A549 (cell line): ENCODE measurements around the gene TCERG1L. TPM values are rescaled to one million over a fixed set of nuclear protein-coding genes. Genes with fewer than 3 reads are reported as not detected.

ENCODE experiments used
- ATAC-seq, 2 experiments: fragments of 200-7000 bp in 1 of 2; fragments of >200 bp in 1 of 2; cut with Nextera tagmentation in 1 of 2; cut with Tn5 transposase in 1 of 2; 3 replicates each; pipeline versions ENCODE4 v1.8.0 to v1.9.1; 2018 to 2020; ENCODE audit warnings: mild to moderate bottlenecking in 1 of 2, moderate library complexity in 1 of 2
- CTCF ChIA-PET: fragments of 300-600 bp; sonication (Branson Sonifier 250); formaldehyde crosslinking; extraction: SDS; loops from one replicate; lab custom pipeline; 2021; ENCODE audit warnings: antibody characterized with exemption, inconsistent platforms; lab: Yijun Ruan, JAX
- POLR2A ChIA-PET: fragments of 350-600 bp; formaldehyde crosslinking; extraction: SDS; loops from one replicate; lab custom pipeline; 2021; ENCODE audit warnings: antibody characterized with exemption, inconsistent platforms; lab: Yijun Ruan, JAX
- DNase-seq, 2 experiments: peaks; one replicate each; pipeline versions ENCODE4 v3.0.0 to v3.0.0-alpha.2; 2011 to 2016; ENCODE audit warnings: low read depth in 1 of 2, low spot score in 1 of 2
- FAIRE-seq: peaks from 2 replicates; lab custom pipeline; 2011; peaks lifted over from hg19 to GRCh38; lab: Jason Lieb, UNC
- H3K27ac ChIP-seq, 2 experiments: fragments of >200 bp; sonication (Bioruptor Twin); formaldehyde crosslinking; 3 replicates each; pipeline ENCODE4 v1.5.1; 2016 to 2017
- H3K4me1 ChIP-seq: fragments of >200 bp; sonication (Bioruptor Twin); formaldehyde crosslinking; 3 replicates; pipeline ENCODE4 v1.6.1; 2016
- H3K4me2 ChIP-seq: fragments of >200 bp; sonication (Bioruptor Twin); formaldehyde crosslinking; 3 replicates; pipeline ENCODE4 v1.6.1; 2016
- H3K4me3 ChIP-seq: fragments of >200 bp; sonication (Bioruptor Twin); formaldehyde crosslinking; 3 replicates; pipeline ENCODE4 v1.5.1; 2016
- H3K9me3 ChIP-seq: fragments of >200 bp; sonication (Bioruptor Twin); formaldehyde crosslinking; 3 replicates; pipeline ENCODE4 v1.6.1; 2016
- ATOH8 ChIP-seq: fragments of 250-450 bp; sonication (Bioruptor Pico); IDR thresholded peaks from 2 replicates; pipeline ENCODE4 v1.5.0; 2020; ENCODE audit warnings: low read depth, mild to moderate bottlenecking, moderate library complexity
- CBX8 ChIP-seq: fragments of 200-600 bp; sonication (generic); IDR thresholded peaks from 2 replicates; pipeline ENCODE4 v1.6.1; 2016
- CHD4 ChIP-seq: fragments of 200-600 bp; sonication (generic); IDR thresholded peaks from 2 replicates; pipeline ENCODE4 v1.6.1; 2016; ENCODE audit warnings: antibody characterized with exemption, mild to moderate bottlenecking, borderline replicate concordance
- EHMT2 ChIP-seq: fragments of 200-600 bp; sonication (generic); IDR thresholded peaks from 2 replicates; pipeline ENCODE4 v1.6.1; 2016; ENCODE audit warnings: antibody characterized with exemption, low read depth, mild to moderate bottlenecking, moderate library complexity
- EP300 ChIP-seq, 2 experiments: fragments of >200 bp; sonication (Bioruptor Twin); formaldehyde crosslinking; IDR thresholded peaks; 2 replicates in 1 of 2; 3 replicates in 1 of 2; pipeline ENCODE4 v1.6.1; 2016 to 2017
- ESRRA ChIP-seq: fragments of 150-350 bp; IDR thresholded peaks from 2 replicates; pipeline ENCODE4 v1.6.1; 2014; ENCODE audit warnings: mild to moderate bottlenecking, low read length, borderline replicate concordance
- FOSB ChIP-seq: fragments of 250-450 bp; sonication (Bioruptor Pico); IDR thresholded peaks from 2 replicates; pipeline ENCODE4 v1.5.0; 2020; ENCODE audit warnings: mild to moderate bottlenecking, moderate library complexity
- GATA3 ChIP-seq: IDR thresholded peaks from 2 replicates; pipeline ENCODE4 v1.6.1; 2012; ENCODE audit warnings: borderline replicate concordance
- HES2 ChIP-seq: fragments of >200 bp; sonication (Bioruptor Twin); formaldehyde crosslinking; IDR thresholded peaks from 2 replicates; pipeline ENCODE4 v1.6.1; 2016
- HEYL ChIP-seq: fragments of 250-450 bp; sonication (Bioruptor Pico); IDR thresholded peaks from 2 replicates; pipeline ENCODE4 v1.8.0; 2021; ENCODE audit warnings: mild to moderate bottlenecking, moderate library complexity
- HOXA7 ChIP-seq: fragments of 250-450 bp; sonication (Bioruptor Pico); IDR thresholded peaks from 2 replicates; pipeline ENCODE4 v1.5.0; 2020; ENCODE audit warnings: mild to moderate bottlenecking, moderate library complexity
- JUN ChIP-seq, 2 experiments: fragments of >200 bp; sonication (Bioruptor Twin); formaldehyde crosslinking; IDR thresholded peaks; 2 replicates in 1 of 2; 3 replicates in 1 of 2; pipeline ENCODE4 v1.6.1; 2016 to 2017
- KDM1A ChIP-seq: fragments of 200-600 bp; sonication (generic); IDR thresholded peaks from 2 replicates; pipeline ENCODE4 v1.6.1; 2016; ENCODE audit warnings: low read depth, mild to moderate bottlenecking
- NPAS2 ChIP-seq: fragments of 250-450 bp; sonication (Bioruptor Pico); IDR thresholded peaks from 2 replicates; pipeline ENCODE4 v1.8.0; 2022; ENCODE audit warnings: mild to moderate bottlenecking, moderate library complexity, borderline replicate concordance
- NR3C1 ChIP-seq: fragments of >200 bp; sonication (Bioruptor Twin); formaldehyde crosslinking; IDR thresholded peaks from 3 replicates; pipeline ENCODE4 v1.6.1; 2017
- PBX3 ChIP-seq: IDR thresholded peaks from 2 replicates; pipeline ENCODE4 v1.6.1; 2012
- PHF8 ChIP-seq: fragments of 200-600 bp; sonication (generic); IDR thresholded peaks from 2 replicates; pipeline ENCODE4 v1.6.1; 2016; ENCODE audit warnings: low read depth, mild to moderate bottlenecking, antibody characterized with exemption, moderate library complexity, borderline replicate concordance
- RAD21 ChIP-seq, 2 experiments: fragments of >200 bp in 1 of 2; sonication (Bioruptor Twin) in 1 of 2; formaldehyde crosslinking in 1 of 2; IDR thresholded peaks in 1 of 2; conservative IDR thresholded peaks in 1 of 2; 2 replicates in 1 of 2; 3 replicates in 1 of 2; pipeline ENCODE4 v1.6.1; 2012 to 2018; ENCODE audit warnings: inconsistent platforms in 1 of 2
- RNF2 ChIP-seq: fragments of 200-600 bp; sonication (generic); IDR thresholded peaks from 2 replicates; pipeline ENCODE4 v1.6.1; 2016; ENCODE audit warnings: low read depth, mild to moderate bottlenecking, antibody characterized with exemption, moderate library complexity, borderline replicate concordance
- SREBF2 ChIP-seq: fragments of 450-650 bp; IDR thresholded peaks from 2 replicates; pipeline ENCODE4 v1.6.1; 2014; ENCODE audit warnings: mild to moderate bottlenecking, moderate library complexity
- TFCP2L1 ChIP-seq: fragments of 250-450 bp; sonication (Bioruptor Pico); IDR thresholded peaks from 2 replicates; pipeline ENCODE4 v1.5.0; 2021; ENCODE audit warnings: mild to moderate bottlenecking
- ZNF302 ChIP-seq: fragments of 250-450 bp; sonication (Bioruptor Pico); IDR thresholded peaks from 2 replicates; pipeline ENCODE4 v1.9.0; 2021; ENCODE audit warnings: inconsistent platforms, mild to moderate bottlenecking, moderate library complexity
- WGBS: methylation state at CpG from one replicate; pipeline ENCODE4 v1.1.6; 2017; ENCODE audit errors: missing lambda C conversion rate; 5-methylcytosine and 5-hydroxymethylcytosine counted together
- polyA plus RNA-seq, 4 experiments: library from polyadenylated mRNA; depleted of rRNA in 3 of 4; stranded (reverse); fragments of >200 nt; fragmentation: RNase III in 1 of 4; extraction: RNeasy Plus Mini Kit Qiagen cat#74134 plus additional on column Dnase treatment in 1 of 4; gene quantifications; 2 replicates in 3 of 4; 3 replicates in 1 of 4; pipeline ENCODE4 v1.2.3, GENCODE V29; 2011 to 2017
- TF ChIP-seq, protein P1 (sequence below): fragments of 450-650 bp; IDR thresholded peaks from 2 replicates; pipeline ENCODE4 v1.6.1; 2014; ENCODE audit warnings: antibody characterized with exemption

TCERG1L gene
- polyA plus RNA-seq, 2 of the 4 experiments (the other 2 are of a cell fraction) = not detected

DNA sequence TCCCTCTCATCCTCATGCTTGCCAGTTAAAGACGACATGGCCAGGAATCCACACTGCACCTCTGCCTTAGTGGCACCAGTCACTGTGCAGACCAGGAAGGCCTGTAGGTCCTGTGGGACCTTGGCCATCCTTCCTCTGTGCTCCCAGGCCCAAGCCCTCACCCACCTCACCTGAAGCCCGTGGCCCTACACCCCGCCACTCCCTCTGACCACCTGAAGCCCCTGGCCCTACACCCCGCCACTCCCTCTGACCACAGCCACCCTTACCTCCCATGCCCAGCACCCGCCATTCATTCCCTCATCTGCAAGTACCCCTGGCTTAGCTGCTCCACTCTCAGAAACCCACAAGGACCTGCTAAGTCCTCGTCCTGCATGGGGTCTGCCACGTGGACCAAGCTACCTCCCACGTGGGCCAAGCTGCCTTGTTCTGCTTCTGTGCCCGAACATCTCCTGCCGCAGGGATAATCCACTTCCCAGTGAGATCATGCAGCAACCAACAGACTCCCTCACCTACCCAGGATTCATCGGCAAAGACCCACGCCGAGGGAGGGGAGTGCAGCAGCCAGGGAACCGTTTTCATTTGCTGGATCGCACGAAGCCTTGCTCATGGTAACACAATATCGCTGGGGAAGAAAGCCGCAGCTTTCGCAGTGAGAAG, 151.2 kb downstream of the TCERG1L start:
- H3K27ac ChIP-seq = no peak overlapping the region
- H3K4me3 ChIP-seq = no peak overlapping the region
- FAIRE-seq (no peak), DNase-seq (no peak), ATAC-seq (no peak)
- no peaks in the 10 kb centered on the region for H3K4me1 ChIP-seq
- H3K9me3 ChIP-seq = no peaks in the 10 kb centered on the region
- POLR2A ChIA-PET = no interaction called here
- CTCF ChIA-PET = no interaction called here
- WGBS = 28% methylated on average over 19 of the region's 19 CpGs
- no peak for TF ChIP-seq RNF2
- TF ChIP-seq HEYL = no peak
- no peak for TF ChIP-seq ZNF302
- TF ChIP-seq ESRRA = no peak
- no peak for TF ChIP-seq TFCP2L1 (CRISPR knock-in tag)
- no peak for TF ChIP-seq HES2
- TF ChIP-seq NR3C1 = no peak
- no peak for TF ChIP-seq EP300 (IDR thresholded peaks at IDR 0.05)
- TF ChIP-seq FOSB = no peak
- TF ChIP-seq NPAS2 (CRISPR knock-in tag) = no peak
- TF ChIP-seq HOXA7 (CRISPR knock-in tag) = no peak
- TF ChIP-seq PHF8 = no peak
- TF ChIP-seq PBX3 = no peak
- TF ChIP-seq JUN (IDR thresholded peaks at IDR 0.05) = no peak
- TF ChIP-seq, protein P1, sequence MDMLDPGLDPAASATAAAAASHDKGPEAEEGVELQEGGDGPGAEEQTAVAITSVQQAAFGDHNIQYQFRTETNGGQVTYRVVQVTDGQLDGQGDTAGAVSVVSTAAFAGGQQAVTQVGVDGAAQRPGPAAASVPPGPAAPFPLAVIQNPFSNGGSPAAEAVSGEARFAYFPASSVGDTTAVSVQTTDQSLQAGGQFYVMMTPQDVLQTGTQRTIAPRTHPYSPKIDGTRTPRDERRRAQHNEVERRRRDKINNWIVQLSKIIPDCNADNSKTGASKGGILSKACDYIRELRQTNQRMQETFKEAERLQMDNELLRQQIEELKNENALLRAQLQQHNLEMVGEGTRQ = no peak
- TF ChIP-seq CHD4 = no peak
- TF ChIP-seq CBX8 = no peak
- no peak overlapping the region for H3K4me2 ChIP-seq

- TF ChIP-seq EHMT2 = no peak
- TF ChIP-seq NR3C1 = no peak
- no peak for TF ChIP-seq ATOH8 (CRISPR knock-in tag)
- TF ChIP-seq RAD21 (conservative IDR thresholded peaks at IDR 0.05 in 1 of 2, IDR thresholded peaks at IDR 0.05 in 1 of 2) = no peak
- no peak for TF ChIP-seq PBX3
- TF ChIP-seq GATA3 = no peak
- no peak for TF ChIP-seq SREBF2
- no peak for TF ChIP-seq KDM1A
- FAIRE-seq (no peak), ATAC-seq (no peak), DNase-seq (no peak)
- CTCF ChIA-PET = no interaction called here
- H3K4me3 ChIP-seq = no peak overlapping the region
- H3K4me2 ChIP-seq = no peak overlapping the region
- POLR2A ChIA-PET = no interaction called here
- no peaks in the 10 kb centered on the region for H3K4me1 ChIP-seq
- 0% methylated on average over 3 of the region's 9 CpGs for WGBS
- H3K27ac ChIP-seq = no peak overlapping the region
- H3K9me3 ChIP-seq = no peaks in the 10 kb centered on the region
These were observed 151.8 kb downstream of the TCERG1L start for GRCh38 chr10:131159771-131160170.
